Kasumi-1 (cell line): ENCODE results near the gene PAQR3.

Experiments
- DNase-seq, 2 experiments: peaks; one replicate each; lab custom pipeline; 2025; lab: John Stamatoyannopoulos, UW

Gene PAQR3

GRCh38 chr4:78862314-78862737 lies 76.9 kb downstream of the PAQR3 start:
- DNase-seq, result no peak
